ENCODE measurements around the gene TCHP.

Gene TCHP

GRCh38 chr12:109871668-109872314 lies 28.3 kb upstream of the TCHP start:
- Histone ChIP-seq H3K9me3 (ENCODE audit: insufficient read depth, low read length) (no peaks in the 10 kb centered on the region), H2AFZ (ENCODE audit: low read depth, low read length) (no peak overlapping the region), H3K27me3 (ENCODE audit: low read depth, low read length) (no peaks in the 10 kb centered on the region; the same call in 1 of the 2 replicates), H3K9ac (ENCODE audit: low read length) (no peak overlapping the region), H3K27ac (ENCODE audit: low read length) (no peak overlapping the region), H4K20me1 (ENCODE audit: insufficient read depth, low read length) (no peaks in the 10 kb centered on the region), H3K4me3 (ENCODE audit: low read length) (no peak overlapping the region), H3K79me2 (ENCODE audit: low read length) (no peaks in the 10 kb centered on the region), H3K4me2 (ENCODE audit: low read length) (no peak overlapping the region), H3K36me3 (replicated peaks; ENCODE audit: low read depth, low read length) (no peaks in the 10 kb centered on the region), H3K4me1 (ENCODE audit: low read length) (peaks cover 25% of the 10 kb centered on the region)
- TF ChIP-seq CTCF (IDR thresholded peaks at IDR 0.05; ENCODE audit: low read depth, low read length) (no peak), EZH2phosphoT487 (IDR thresholded peaks at IDR 0.05; ENCODE audit: low read depth) (no peak)

- H3K79me2 ChIP-seq (ENCODE audit: low read length), result no peaks in the 10 kb centered on the region
- H3K27me3 ChIP-seq (ENCODE audit: low read depth, low read length), result no peaks in the 10 kb centered on the region; the same call in 1 of the 2 replicates
- TF ChIP-seq CTCF (IDR thresholded peaks at IDR 0.05; ENCODE audit: low read depth, low read length) (no peak), EZH2phosphoT487 (IDR thresholded peaks at IDR 0.05; ENCODE audit: low read depth) (no peak)
- H3K27ac ChIP-seq (ENCODE audit: low read length), result no peak overlapping the region
- no peak overlapping the region for H2AFZ ChIP-seq (ENCODE audit: low read depth, low read length)
- H4K20me1 ChIP-seq (ENCODE audit: insufficient read depth, low read length), result no peaks in the 10 kb centered on the region
- no peak overlapping the region for H3K4me3 ChIP-seq (ENCODE audit: low read length)
- H3K36me3 ChIP-seq (replicated peaks; ENCODE audit: low read depth, low read length), result no peaks in the 10 kb centered on the region
- H3K4me1 ChIP-seq (ENCODE audit: low read length), result peaks cover 22% of the 10 kb centered on the region
- no peak overlapping the region for H3K4me2 ChIP-seq (ENCODE audit: low read length)
- H3K9me3 ChIP-seq (ENCODE audit: insufficient read depth, low read length), result no peaks in the 10 kb centered on the region
- no peak overlapping the region for H3K9ac ChIP-seq (ENCODE audit: low read length)
Observed at GRCh38 chr12:109873653-109874052, 26.4 kb upstream of the TCHP start.

- Histone ChIP-seq H3K9ac (ENCODE audit: low read length) (no peak overlapping the region), H3K27ac (ENCODE audit: low read length) (no peak overlapping the region), H3K36me3 (replicated peaks; ENCODE audit: low read depth, low read length) (no peaks in the 10 kb centered on the region), H3K27me3 (ENCODE audit: low read depth, low read length) (peaks cover 5% of the 10 kb centered on the region; the same call in 1 of the 2 replicates), H3K9me3 (ENCODE audit: insufficient read depth, low read length) (no peaks in the 10 kb centered on the region), H3K4me2 (ENCODE audit: low read length) (peak overlapping the region; percentile 11), H4K20me1 (ENCODE audit: insufficient read depth, low read length) (no peaks in the 10 kb centered on the region), H3K4me3 (ENCODE audit: low read length) (no peak overlapping the region), H3K4me1 (ENCODE audit: low read length) (peaks cover 28% of the 10 kb centered on the region), H2AFZ (ENCODE audit: low read depth, low read length) (no peak overlapping the region), H3K79me2 (ENCODE audit: low read length) (no peaks in the 10 kb centered on the region)
- TF ChIP-seq CTCF (IDR thresholded peaks at IDR 0.05; ENCODE audit: low read depth, low read length), result no peak
- no peak for TF ChIP-seq EZH2phosphoT487 (IDR thresholded peaks at IDR 0.05; ENCODE audit: low read depth)
Observed at GRCh38 chr12:109875572-109876131, 24.4 kb upstream of the TCHP start.

GRCh38 chr12:109876406-109876805 lies 23.7 kb upstream of the TCHP start:
- Histone ChIP-seq H3K4me1 (ENCODE audit: low read length) (peaks cover 30% of the 10 kb centered on the region), H3K27me3 (ENCODE audit: low read depth, low read length) (peaks cover 11% of the 10 kb centered on the region; the same call in 1 of the 2 replicates), H3K36me3 (replicated peaks; ENCODE audit: low read depth, low read length) (no peaks in the 10 kb centered on the region), H3K4me3 (ENCODE audit: low read length) (no peak overlapping the region), H3K27ac (ENCODE audit: low read length) (no peak overlapping the region), H3K4me2 (ENCODE audit: low read length) (no peak overlapping the region), H2AFZ (ENCODE audit: low read depth, low read length) (no peak overlapping the region), H3K79me2 (ENCODE audit: low read length) (no peaks in the 10 kb centered on the region), H3K9ac (ENCODE audit: low read length) (no peak overlapping the region), H4K20me1 (ENCODE audit: insufficient read depth, low read length) (no peaks in the 10 kb centered on the region), H3K9me3 (ENCODE audit: insufficient read depth, low read length) (no peaks in the 10 kb centered on the region)
- no peak for TF ChIP-seq EZH2phosphoT487 (IDR thresholded peaks at IDR 0.05; ENCODE audit: low read depth)
- no peak for TF ChIP-seq CTCF (IDR thresholded peaks at IDR 0.05; ENCODE audit: low read depth, low read length)
